GM12801 (cell line): ENCODE data around the gene ZNHIT2.

Experiments
- TF ChIP-seq, protein P1 (sequence below): IDR thresholded peaks from one replicate; pipeline ENCODE4 v1.5.1; 2011; ENCODE audit warnings: control low read depth; ENCODE audit not compliant: insufficient read length; ENCODE audit errors: extremely low read depth

ZNHIT2 gene

DNA sequence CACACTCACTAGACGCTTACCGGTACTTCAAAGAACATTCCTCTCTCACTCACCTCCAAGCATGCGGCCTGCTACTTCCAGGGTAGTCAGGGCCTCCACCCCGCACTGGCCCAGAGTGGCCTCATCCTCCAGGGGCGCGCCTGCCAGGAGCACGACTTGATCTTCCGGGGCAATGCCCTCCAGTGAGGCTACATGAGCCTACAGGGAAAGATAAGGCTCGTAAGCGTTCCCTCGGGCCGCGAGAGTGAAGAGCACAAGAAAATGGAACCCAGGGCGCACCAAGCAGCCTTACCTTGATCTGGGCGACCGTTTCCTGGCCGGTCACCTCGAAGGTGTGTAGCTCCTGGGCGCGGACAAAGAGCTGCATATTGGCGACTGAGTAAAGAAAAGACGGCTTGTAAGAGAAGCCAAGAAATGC is 4.0 kb upstream of the ZNHIT2 start:
- TF ChIP-seq, protein P1, sequence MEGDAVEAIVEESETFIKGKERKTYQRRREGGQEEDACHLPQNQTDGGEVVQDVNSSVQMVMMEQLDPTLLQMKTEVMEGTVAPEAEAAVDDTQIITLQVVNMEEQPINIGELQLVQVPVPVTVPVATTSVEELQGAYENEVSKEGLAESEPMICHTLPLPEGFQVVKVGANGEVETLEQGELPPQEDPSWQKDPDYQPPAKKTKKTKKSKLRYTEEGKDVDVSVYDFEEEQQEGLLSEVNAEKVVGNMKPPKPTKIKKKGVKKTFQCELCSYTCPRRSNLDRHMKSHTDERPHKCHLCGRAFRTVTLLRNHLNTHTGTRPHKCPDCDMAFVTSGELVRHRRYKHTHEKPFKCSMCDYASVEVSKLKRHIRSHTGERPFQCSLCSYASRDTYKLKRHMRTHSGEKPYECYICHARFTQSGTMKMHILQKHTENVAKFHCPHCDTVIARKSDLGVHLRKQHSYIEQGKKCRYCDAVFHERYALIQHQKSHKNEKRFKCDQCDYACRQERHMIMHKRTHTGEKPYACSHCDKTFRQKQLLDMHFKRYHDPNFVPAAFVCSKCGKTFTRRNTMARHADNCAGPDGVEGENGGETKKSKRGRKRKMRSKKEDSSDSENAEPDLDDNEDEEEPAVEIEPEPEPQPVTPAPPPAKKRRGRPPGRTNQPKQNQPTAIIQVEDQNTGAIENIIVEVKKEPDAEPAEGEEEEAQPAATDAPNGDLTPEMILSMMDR, result no peak

DNA sequence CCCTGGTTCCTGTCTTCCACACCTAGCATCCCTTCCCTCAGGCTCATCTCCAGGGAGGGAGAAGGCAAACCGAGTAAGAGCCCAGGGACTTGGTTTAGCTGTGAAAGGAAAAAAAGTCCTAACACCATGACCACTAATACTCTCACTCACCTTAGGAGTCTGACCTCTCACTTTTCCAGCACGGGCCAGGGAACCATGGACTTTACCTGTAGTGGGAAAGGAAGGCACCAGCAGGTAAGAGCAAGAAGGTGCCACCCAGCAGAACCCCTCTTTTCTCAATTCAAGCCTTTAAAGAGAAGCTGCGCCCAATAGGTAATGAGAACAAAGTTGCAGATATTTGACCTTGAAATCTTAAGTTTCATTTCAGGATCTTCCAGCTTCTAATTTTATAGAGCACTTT is 3.3 kb upstream of the ZNHIT2 start:
- TF ChIP-seq, protein P1, result no peak

- TF ChIP-seq, protein P1, result no peak
Observed at GRCh38 chr11:65119670-65119995, 2.1 kb upstream of the ZNHIT2 start.

DNA sequence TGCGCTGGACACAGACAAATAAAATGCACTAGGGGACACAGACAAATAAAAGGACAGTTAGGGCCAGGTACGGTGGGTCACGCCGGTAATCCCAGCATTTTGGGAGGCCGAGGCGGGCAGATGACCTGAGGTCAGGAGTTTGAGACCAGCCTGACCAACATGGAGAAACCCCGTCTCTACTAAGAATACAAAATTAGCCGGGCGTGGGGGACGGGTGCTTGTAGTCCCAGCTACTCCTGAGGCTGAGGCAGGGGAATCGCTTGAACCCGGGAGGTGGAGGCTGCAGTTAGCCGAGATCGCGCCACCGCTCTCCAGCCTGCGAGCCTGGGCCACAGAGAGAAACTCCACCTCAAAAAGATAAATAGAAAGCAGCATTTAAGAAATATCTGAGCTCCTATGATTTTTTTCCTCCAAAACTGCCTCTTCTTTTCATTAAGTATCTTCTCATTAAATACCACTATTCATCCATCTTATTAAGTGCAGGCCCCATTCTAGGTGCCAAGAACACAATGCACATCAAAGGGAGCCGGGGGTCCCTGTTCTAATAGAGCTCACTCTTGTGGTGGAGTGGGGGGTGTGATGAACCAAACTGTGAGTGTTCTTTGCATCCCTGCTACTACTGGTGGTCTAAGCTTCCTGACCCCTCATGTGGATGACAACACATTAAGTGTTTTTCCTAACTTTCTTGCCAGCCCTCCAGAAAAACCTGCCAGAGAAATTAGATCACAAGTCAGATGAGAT is 766 bp upstream of the ZNHIT2 start:
- TF ChIP-seq, protein P1, result no peak

GRCh38 chr11:65116370-65117205 is 913 bp downstream of the ZNHIT2 start:
- TF ChIP-seq, protein P1, result no peak

DNA sequence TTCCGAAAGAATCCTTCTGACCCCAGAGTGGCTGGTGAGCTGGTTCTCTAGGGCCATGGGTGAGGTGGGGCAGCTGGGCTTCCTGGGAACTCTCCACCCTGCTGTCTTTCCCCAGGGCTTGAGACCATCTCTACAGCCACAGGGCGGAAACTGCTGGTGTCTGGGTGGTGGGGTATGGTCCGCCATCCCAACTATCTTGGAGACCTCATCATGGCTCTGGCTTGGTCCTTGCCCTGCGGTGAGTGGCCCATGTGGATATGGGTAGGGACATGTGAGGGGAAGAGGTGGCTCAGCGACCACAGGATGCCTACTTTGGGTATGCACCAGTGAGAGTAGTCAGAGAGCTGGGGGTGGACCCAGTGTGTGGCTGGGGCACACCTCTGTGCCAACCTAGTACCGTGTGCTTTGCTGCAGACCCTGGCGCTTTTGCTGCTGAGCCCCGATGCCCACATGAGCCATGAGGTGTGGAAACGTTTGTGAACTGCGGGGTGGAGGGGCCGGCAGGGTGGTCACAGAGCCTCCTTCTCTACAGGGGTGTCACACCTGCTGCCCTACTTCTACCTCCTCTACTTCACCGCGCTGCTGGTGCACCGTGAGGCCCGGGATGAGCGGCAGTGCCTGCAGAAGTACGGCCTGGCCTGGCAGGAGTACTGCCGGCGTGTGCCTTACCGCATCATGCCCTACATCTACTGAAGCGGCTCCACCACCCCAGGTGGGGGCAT is 2.0 kb downstream of the ZNHIT2 start:
- TF ChIP-seq, protein P1, result no peak

DNA sequence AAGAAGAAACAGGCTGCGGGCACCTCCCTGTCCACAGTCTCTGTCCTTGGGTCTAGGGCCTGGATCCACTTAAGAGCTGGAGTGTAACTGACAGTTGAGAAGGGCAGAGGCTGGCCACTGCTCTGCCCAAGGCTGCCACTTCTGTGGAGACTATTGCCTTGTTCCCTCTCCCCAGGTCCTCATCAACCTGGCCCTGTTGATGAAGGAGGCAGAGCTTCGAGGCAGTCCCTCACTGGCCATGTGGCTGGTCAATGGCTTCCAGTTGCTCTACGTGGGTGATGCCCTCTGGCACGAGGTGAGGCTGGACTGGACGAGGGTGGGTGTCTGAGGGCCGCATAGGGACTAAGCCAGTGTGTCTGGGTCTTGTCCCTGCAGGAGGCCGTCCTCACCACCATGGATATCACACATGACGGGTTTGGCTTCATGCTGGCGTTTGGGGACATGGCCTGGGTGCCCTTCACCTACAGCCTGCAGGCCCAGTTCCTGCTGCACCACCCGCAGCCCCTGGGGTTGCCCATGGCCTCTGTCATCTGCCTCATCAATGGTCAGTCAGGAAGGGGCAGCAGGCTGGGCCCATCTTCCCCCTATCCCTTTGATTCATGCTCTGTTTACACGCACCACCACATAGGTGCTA is 2.8 kb downstream of the ZNHIT2 start:
- TF ChIP-seq, protein P1, result no peak
